Neuronal stem cell (in vitro differentiated cells): Measurements from ENCODE around the gene RASL10B.

Experiments used
- DNase-seq: peaks from one replicate; pipeline ENCODE4 v3.0.0-alpha.2; 2013; ENCODE audit warnings: low spot score
- H2AFZ ChIP-seq: one replicate; pipeline ENCODE4 v1.6.1; 2013; ENCODE audit warnings: mild to moderate bottlenecking, low read length, inconsistent platforms
- H2AK5ac ChIP-seq: 2 replicates; pipeline ENCODE4 v1.6.1; 2013; ENCODE audit warnings: low read depth, mild to moderate bottlenecking, inconsistent platforms, low read length, moderate library complexity, mixed read lengths
- H2BK120ac ChIP-seq: 2 replicates; pipeline ENCODE4 v1.6.1; 2013; ENCODE audit warnings: low read depth, mild to moderate bottlenecking, inconsistent platforms, low read length, moderate library complexity, mixed read lengths
- H2BK12ac ChIP-seq: one replicate; pipeline ENCODE4 v1.6.1; 2013; ENCODE audit warnings: low read length, inconsistent platforms
- H2BK15ac ChIP-seq: 2 replicates; pipeline ENCODE4 v1.6.1; 2013; ENCODE audit warnings: mild to moderate bottlenecking, low read length, inconsistent platforms, mixed read lengths
- H2BK5ac ChIP-seq: one replicate; pipeline ENCODE4 v1.6.1; 2013; ENCODE audit warnings: inconsistent platforms, mild to moderate bottlenecking, low read length, moderate library complexity
- H3K14ac ChIP-seq: one replicate; pipeline ENCODE4 v1.6.1; 2013; ENCODE audit warnings: low read length, inconsistent platforms
- H3K18ac ChIP-seq: 2 replicates; pipeline ENCODE4 v1.6.1; 2013; ENCODE audit warnings: low read length, inconsistent platforms
- H3K23ac ChIP-seq: 2 replicates; pipeline ENCODE4 v1.6.1; 2013; ENCODE audit warnings: low read depth, mild to moderate bottlenecking, mixed read lengths, low read length, inconsistent platforms; ENCODE audit not compliant: poor library complexity
- H3K27ac ChIP-seq: replicated peaks from 3 replicates; pipeline ENCODE4 v1.5.1; 2013; ENCODE audit warnings: low read length, inconsistent platforms
- H3K27me3 ChIP-seq, 3 experiments: 2 replicates each; pipeline ENCODE4 v1.6.1; 2013; ENCODE audit warnings: low read length in 3 of 3, mild to moderate bottlenecking in 2 of 3, inconsistent platforms in 1 of 3, low read depth in 1 of 3, mixed read lengths in 1 of 3, moderate library complexity in 1 of 3; ENCODE audit not compliant: control insufficient read depth in 3 of 3, insufficient read depth in 3 of 3
- H3K36me3 ChIP-seq, 2 donors: replicated peaks in 1 of 2; 2 replicates each; pipeline ENCODE4 v1.6.1; 2013; ENCODE audit warnings: low read length in 2 of 2; ENCODE audit not compliant: control insufficient read depth in 2 of 2, insufficient read depth in 2 of 2
- H3K4ac ChIP-seq: 2 replicates; pipeline ENCODE4 v1.6.1; 2013; ENCODE audit warnings: inconsistent platforms, mild to moderate bottlenecking, low read length, moderate library complexity
- H3K4me1 ChIP-seq, 2 donors: 1 replicate in 1 of 2; 2 replicates in 1 of 2; pipeline ENCODE4 v1.6.1; 2013; ENCODE audit warnings: low read length in 2 of 2, low read depth in 1 of 2; ENCODE audit not compliant: control insufficient read depth in 2 of 2, insufficient read depth in 1 of 2
- H3K4me2 ChIP-seq: one replicate; pipeline ENCODE4 v1.6.1; 2013; ENCODE audit warnings: mild to moderate bottlenecking, low read length, inconsistent platforms; ENCODE audit not compliant: insufficient read depth, poor library complexity, severe bottlenecking
- H3K4me3 ChIP-seq, 2 donors: 2 replicates each; pipeline ENCODE4 v1.5.1; 2013; ENCODE audit warnings: low read length in 2 of 2, mild to moderate bottlenecking in 2 of 2, inconsistent platforms in 1 of 2, moderate library complexity in 1 of 2
- H3K79me1 ChIP-seq: one replicate; pipeline ENCODE4 v1.6.1; 2013; ENCODE audit warnings: low read depth, mild to moderate bottlenecking, inconsistent platforms, low read length, moderate library complexity
- H3K9ac ChIP-seq: one replicate; pipeline ENCODE4 v1.6.1; 2013; ENCODE audit warnings: mild to moderate bottlenecking, low read depth, low read length, inconsistent platforms; ENCODE audit not compliant: poor library complexity
- H3K9me3 ChIP-seq, 2 donors: replicated peaks in 1 of 2; 2 replicates each; pipeline versions ENCODE3 to v1.6.1; 2013; ENCODE audit warnings: low read length in 2 of 2, mild to moderate bottlenecking in 2 of 2, inconsistent platforms in 1 of 2, low read depth in 1 of 2, mixed read lengths in 1 of 2, moderate library complexity in 1 of 2; ENCODE audit not compliant: control insufficient read depth in 2 of 2, insufficient read depth in 1 of 2
- H4K8ac ChIP-seq: one replicate; pipeline ENCODE4 v1.6.1; 2013; ENCODE audit warnings: low read depth, mild to moderate bottlenecking, inconsistent platforms, low read length, moderate library complexity
- H4K91ac ChIP-seq: one replicate; pipeline ENCODE4 v1.6.1; 2013; ENCODE audit warnings: low read length, low read depth, mild to moderate bottlenecking, inconsistent platforms; ENCODE audit not compliant: poor library complexity
- WGBS, 2 donors: extraction: QIAGEN DNeasy Blood & Tissue Kit; methylation state at CpG; one replicate each; pipeline ENCODE4 v1.1.7; 2013; ENCODE audit warnings: missing lambda C conversion rate in 2 of 2, mixed read lengths in 1 of 2; ENCODE audit not compliant: insufficient read length in 2 of 2, insufficient replicate concordance in 1 of 2; ENCODE audit errors: extremely low coverage in 2 of 2; 5-methylcytosine and 5-hydroxymethylcytosine counted together

RASL10B gene

DNA sequence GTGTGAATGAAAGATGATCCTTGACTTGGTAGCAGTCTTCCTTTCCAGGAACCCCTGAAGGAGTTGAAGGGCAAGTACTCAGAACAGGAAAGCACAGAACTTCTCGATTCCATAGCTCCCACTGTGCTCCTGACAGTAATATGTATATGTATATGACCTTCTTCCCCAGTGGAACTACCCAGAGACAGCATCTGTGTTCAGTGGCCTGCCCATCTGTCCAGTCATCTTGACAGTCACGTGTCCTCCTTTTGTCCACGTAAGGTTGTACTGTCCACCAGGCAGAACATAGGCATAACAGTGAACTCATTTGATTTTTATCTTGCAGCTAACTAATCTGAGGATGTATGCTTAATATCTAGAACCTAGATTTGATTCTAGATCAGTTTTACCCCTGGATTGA, 37.8 kb upstream of the RASL10B start:
- no peak overlapping the region for H3K18ac ChIP-seq
- H3K36me3 ChIP-seq = peaks cover 6 to 83% of the 10 kb centered on the region in 2 donors
- H3K14ac ChIP-seq = no peak overlapping the region
- H2BK5ac ChIP-seq = no peak overlapping the region
- no CpG with 5 or more reads among the region's 3 CpGs for WGBS, 2 donors
- H4K8ac ChIP-seq = no peak overlapping the region
- H3K27me3 ChIP-seq = no peaks in the 10 kb centered on the region
- H3K9me3 ChIP-seq = no peaks in the 10 kb centered on the region
- no peak overlapping the region for H2BK12ac ChIP-seq
- no peak overlapping the region for H3K27ac ChIP-seq
- no peak overlapping the region for H4K91ac ChIP-seq
- H3K79me1 ChIP-seq = no peaks in the 10 kb centered on the region
- H2BK15ac ChIP-seq = no peak overlapping the region
- no peak overlapping the region for H2BK120ac ChIP-seq
- H3K9ac ChIP-seq = no peak overlapping the region
- H2AFZ ChIP-seq = no peak overlapping the region
- H2AK5ac ChIP-seq = no peak overlapping the region
- H3K23ac ChIP-seq = no peak overlapping the region
- H3K4me3 ChIP-seq = no peak overlapping the region
- H3K4me1 ChIP-seq = peaks cover 0 to 6% of the 10 kb centered on the region in 2 donors
- no peak overlapping the region for H3K4ac ChIP-seq
- DNase-seq = no peak
- H3K4me2 ChIP-seq = no peak overlapping the region

DNA sequence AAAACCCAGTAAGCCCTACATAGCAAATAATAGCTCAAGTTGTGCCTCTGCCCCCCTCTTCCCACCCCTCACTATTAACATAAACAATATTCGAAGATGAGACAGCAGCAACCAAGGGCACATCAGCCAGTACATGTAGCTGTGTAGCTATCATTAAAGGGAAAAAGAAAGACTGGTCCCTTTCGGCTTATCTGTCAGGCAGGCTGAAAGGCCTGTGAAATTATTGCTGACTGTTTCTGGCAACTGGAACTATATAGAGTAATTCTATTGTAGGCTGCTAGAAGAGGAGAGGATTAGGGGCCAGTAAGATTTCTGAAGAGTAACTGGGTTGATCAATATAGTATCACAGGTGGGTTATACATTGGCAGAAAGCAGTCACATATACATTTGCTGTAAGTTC, 36.5 kb upstream of the RASL10B start:
- Histone ChIP-seq H3K27me3 (no peaks in the 10 kb centered on the region), H4K8ac (no peak overlapping the region), H3K36me3 (peaks cover 6 to 70% of the 10 kb centered on the region in 2 donors), H2AFZ (no peak overlapping the region), H3K27ac (no peak overlapping the region), H2BK120ac (no peak overlapping the region), H2BK12ac (no peak overlapping the region), H2BK5ac (no peak overlapping the region), H3K4me3 (no peak overlapping the region), H3K23ac (no peak overlapping the region), H4K91ac (no peak overlapping the region), H3K4me2 (no peak overlapping the region), H3K9me3 (no peaks in the 10 kb centered on the region), H3K9ac (no peak overlapping the region), H3K4me1 (peaks cover 0 to 6% of the 10 kb centered on the region in 2 donors), H3K4ac (no peak overlapping the region), H3K79me1 (no peaks in the 10 kb centered on the region), H3K18ac (no peak overlapping the region), H2AK5ac (no peak overlapping the region), H2BK15ac (no peak overlapping the region), H3K14ac (no peak overlapping the region)
- WGBS, 2 donors = no CpG with 5 or more reads among the region's 2 CpGs
- no peak for DNase-seq

GRCh38 chr17:35695613-35696012, 35.8 kb upstream of the RASL10B start:
- no peak overlapping the region for H2AK5ac ChIP-seq
- no peak overlapping the region for H3K27ac ChIP-seq
- H3K4me3 ChIP-seq = no peak overlapping the region
- H4K8ac ChIP-seq = no peak overlapping the region
- no peak for DNase-seq
- no peak overlapping the region for H3K4me2 ChIP-seq
- no peak overlapping the region for H3K18ac ChIP-seq
- no peak overlapping the region for H3K9ac ChIP-seq
- H2BK5ac ChIP-seq = no peak overlapping the region
- no peak overlapping the region for H2BK120ac ChIP-seq
- no peak overlapping the region for H4K91ac ChIP-seq
- no peak overlapping the region for H3K23ac ChIP-seq
- no peak overlapping the region for H3K14ac ChIP-seq
- no peaks in the 10 kb centered on the region for H3K27me3 ChIP-seq
- peaks cover 6 to 69% of the 10 kb centered on the region in 2 donors for H3K36me3 ChIP-seq
- no peaks in the 10 kb centered on the region for H3K79me1 ChIP-seq
- no peak overlapping the region for H2BK15ac ChIP-seq
- peaks cover 0 to 6% of the 10 kb centered on the region in 2 donors for H3K4me1 ChIP-seq
- no peak overlapping the region for H2BK12ac ChIP-seq
- H2AFZ ChIP-seq = no peak overlapping the region
- H3K4ac ChIP-seq = no peak overlapping the region
- no CpG with 5 or more reads among the region's 2 CpGs for WGBS, 2 donors
- no peaks in the 10 kb centered on the region for H3K9me3 ChIP-seq

DNA sequence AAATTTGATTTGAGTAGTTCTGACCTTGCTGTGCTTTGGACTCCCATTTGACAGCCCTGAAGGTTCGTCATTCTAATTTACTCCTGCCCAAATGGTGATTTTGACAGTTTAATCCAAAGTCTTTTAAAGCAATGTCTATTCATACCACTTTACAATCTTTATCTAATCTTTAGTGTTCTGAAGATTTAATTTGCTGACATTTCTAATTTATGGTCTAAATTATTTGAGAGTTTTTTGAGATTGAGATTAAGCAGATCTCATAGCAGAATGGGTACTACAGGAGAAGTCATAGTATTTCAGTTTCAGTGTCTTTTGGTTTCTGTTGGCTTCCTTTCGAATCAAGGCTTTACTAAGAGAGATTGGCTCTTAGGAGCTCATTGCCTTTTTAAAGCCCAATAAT, 32.6 kb upstream of the RASL10B start:
- no peaks in the 10 kb centered on the region for H3K79me1 ChIP-seq
- peaks cover 0 to 6% of the 10 kb centered on the region in 2 donors for H3K4me1 ChIP-seq
- no peak overlapping the region for H3K9ac ChIP-seq
- no peak overlapping the region for H2AK5ac ChIP-seq
- DNase-seq = no peak
- H3K27me3 ChIP-seq = no peaks in the 10 kb centered on the region
- H3K14ac ChIP-seq = no peak overlapping the region
- H3K18ac ChIP-seq = no peak overlapping the region
- no CpG with 5 or more reads among the region's 2 CpGs for WGBS, 2 donors
- H3K27ac ChIP-seq = no peak overlapping the region
- no peak overlapping the region for H4K8ac ChIP-seq
- H2BK5ac ChIP-seq = no peak overlapping the region
- no peak overlapping the region for H4K91ac ChIP-seq
- no peak overlapping the region for H3K4ac ChIP-seq
- H2BK12ac ChIP-seq = no peak overlapping the region
- no peak overlapping the region for H2BK120ac ChIP-seq
- H3K4me3 ChIP-seq = no peak overlapping the region
- H3K4me2 ChIP-seq = no peak overlapping the region
- peaks cover 6 to 51% of the 10 kb centered on the region in 2 donors for H3K36me3 ChIP-seq
- no peak overlapping the region for H2BK15ac ChIP-seq
- no peak overlapping the region for H3K23ac ChIP-seq
- H2AFZ ChIP-seq = no peak overlapping the region
- no peaks in the 10 kb centered on the region for H3K9me3 ChIP-seq
